ENCODE measurements around the gene DGLUCY. TPM values are rescaled to one million over a fixed set of nuclear protein-coding genes. Genes with fewer than 3 reads are reported as not detected.

Gene DGLUCY
- total RNA-seq, 1 experiment from 2014 or later: 67.0 TPM

GRCh38 chr14:91230397-91231035 lies 116.6 kb downstream of the DGLUCY start:
- no peaks in the 10 kb centered on the region for H3K9me2 ChIP-seq (ENCODE audit: insufficient read depth)
- H3K9me3 ChIP-seq (ENCODE audit: control insufficient read depth in 1 of 2, insufficient read depth in 1 of 2, low read depth in 1 of 2, low read length in 2 of 2): no peaks in the 10 kb centered on the region
- no peak overlapping the region for H3K4me3 ChIP-seq (replicated peaks in 1 of 2; ENCODE audit: low read depth in 1 of 2, low read length in 2 of 2)
- H3K4me1 ChIP-seq (ENCODE audit: control insufficient read depth in 1 of 2, insufficient read depth in 2 of 2, low read length in 2 of 2): no peaks in the 10 kb centered on the region
- no peak overlapping the region for H3K9ac ChIP-seq (ENCODE audit: low read length)
- ATAC-seq (peak; percentile 60; the same call in 1 of the 2 replicates), DNase-seq (ENCODE audit: low read depth, low spot score) (no peak)
- no peak overlapping the region for H3K4me2 ChIP-seq (ENCODE audit: low read length)
- intact Hi-C loops (cut with micrococcal nuclease): no loop called here
- no peaks in the 10 kb centered on the region for H3K27me3 ChIP-seq (ENCODE audit: insufficient read depth, low read length)
- BruUV-seq (replicated peaks): no TSS peak
- H2AFZ ChIP-seq (ENCODE audit: low read depth, low read length, poor library complexity, severe bottlenecking): no peak overlapping the region
- no peaks in the 10 kb centered on the region for H3K79me2 ChIP-seq (ENCODE audit: insufficient read depth, low read length)
- ChIA-PET CTCF (no interaction called here), POLR2A (no interaction called here), RAD21 (ENCODE audit: low non-redundant PET in 1 of 2, low total read pairs in 2 of 2, uncharacterized antibody in 2 of 2, unreplicated experiment in 2 of 2) (no interaction called here)
- H3K36me3 ChIP-seq (ENCODE audit: control insufficient read depth in 1 of 2, insufficient read depth in 2 of 2, low read length in 2 of 2): no peaks in the 10 kb centered on the region
- TF ChIP-seq TCF7L2 (IDR thresholded peaks at IDR 0.05; ENCODE audit: borderline replicate concordance, extremely low read depth, insufficient read depth, insufficient read length) (no peak), ELF1 (IDR thresholded peaks at IDR 0.05; ENCODE audit: borderline replicate concordance, low read depth) (no peak), CTCF (IDR thresholded peaks at IDR 0.05 in 2 of 3, conservative IDR thresholded peaks at IDR 0.05 in 1 of 3; ENCODE audit: borderline replicate concordance in 1 of 3, insufficient read depth in 1 of 3, low read depth in 2 of 3, low read length in 2 of 3) (no peak), EZH2 (IDR thresholded peaks at IDR 0.05) (no peak), YY1 (IDR thresholded peaks at IDR 0.05; ENCODE audit: extremely low read depth, insufficient replicate concordance, low read depth, low read length) (no peak), ZNF274 (IDR thresholded peaks at IDR 0.05; ENCODE audit: low read depth, low read length) (no peak), POLR2A (IDR thresholded peaks at IDR 0.05; ENCODE audit: borderline replicate concordance, extremely low read depth, insufficient read depth, insufficient read length) (no peak), SRF (IDR thresholded peaks at IDR 0.05; ENCODE audit: low read depth) (no peak), MAX (IDR thresholded peaks at IDR 0.05) (no peak), SP1 (IDR thresholded peaks at IDR 0.05; ENCODE audit: low read depth) (no peak), EGR1 (IDR thresholded peaks at IDR 0.05; ENCODE audit: low read depth) (no peak), EZH2phosphoT487 (IDR thresholded peaks at IDR 0.05; ENCODE audit: borderline replicate concordance) (no peak), ATF3 (IDR thresholded peaks at IDR 0.05) (no peak), FOSL1 (IDR thresholded peaks at IDR 0.05; ENCODE audit: low read depth) (no peak)
- H4K20me1 ChIP-seq (ENCODE audit: insufficient read depth): no peaks in the 10 kb centered on the region
- no peak overlapping the region for H3K27ac ChIP-seq (ENCODE audit: low read depth, low read length)
